ENCODE data around the gene MPC1. TPM values are rescaled to one million over a fixed set of nuclear protein-coding genes. Genes with fewer than 3 reads are reported as not detected.

Gene MPC1
- polyA plus RNA-seq, 1 donor from 2014 or later: 112 TPM

- H3K9ac ChIP-seq (ENCODE audit: low read length): no peak overlapping the region
- no peaks in the 10 kb centered on the region for H3K79me2 ChIP-seq (replicated peaks; ENCODE audit: insufficient read depth, low read length)
- H3F3A ChIP-seq (ENCODE audit: insufficient read depth, low read length, poor library complexity, severe bottlenecking): no peaks in the 10 kb centered on the region
- TF ChIP-seq TAF1 (IDR thresholded peaks at IDR 0.05; ENCODE audit: low read depth) (no peak), EZH2 (IDR thresholded peaks at IDR 0.05; ENCODE audit: borderline replicate concordance, insufficient read depth, low read length, poor library complexity, severe bottlenecking) (no peak), REST (IDR thresholded peaks at IDR 0.05; ENCODE audit: borderline replicate concordance) (no peak), SMC3 (conservative IDR thresholded peaks at IDR 0.05; ENCODE audit: poor library complexity) (no peak), EP300 (conservative IDR thresholded peaks at IDR 0.05; ENCODE audit: poor library complexity, severe bottlenecking) (no peak), CTCF (IDR thresholded peaks at IDR 0.05; ENCODE audit: poor library complexity, severe bottlenecking) (no peak), RAD21 (conservative IDR thresholded peaks at IDR 0.05) (no peak), POLR2AphosphoS5 (IDR thresholded peaks at IDR 0.05) (no peak), MXI1 (conservative IDR thresholded peaks at IDR 0.05; ENCODE audit: poor library complexity, severe bottlenecking) (no peak)
- H3K4me3 ChIP-seq (ENCODE audit: low read length): no peak overlapping the region
- no peak overlapping the region for H3K4me2 ChIP-seq (ENCODE audit: low read length)
- H3K27me3 ChIP-seq (ENCODE audit: insufficient read depth, low read depth, low read length): no peaks in the 10 kb centered on the region
- peaks cover 4% of the 10 kb centered on the region for H3K9me3 ChIP-seq (ENCODE audit: low read length)
- H3K36me3 ChIP-seq (ENCODE audit: insufficient read depth, low read length): no peaks in the 10 kb centered on the region
- no peak overlapping the region for H3K27ac ChIP-seq (ENCODE audit: low read length)
- no peak overlapping the region for H2AFZ ChIP-seq (ENCODE audit: low read depth, low read length)
- H3K9me2 ChIP-seq (ENCODE audit: insufficient read depth, low read length): no peaks in the 10 kb centered on the region
- no peaks in the 10 kb centered on the region for H4K20me1 ChIP-seq (ENCODE audit: insufficient read depth)
Measured at GRCh38 chr6:166354965-166355364, 27.8 kb downstream of the MPC1 start.

- TF ChIP-seq CTCF (IDR thresholded peaks at IDR 0.05; ENCODE audit: poor library complexity, severe bottlenecking): no peak
- no peak for TF ChIP-seq SMC3 (conservative IDR thresholded peaks at IDR 0.05; ENCODE audit: poor library complexity)
- no peak for TF ChIP-seq POLR2AphosphoS5 (IDR thresholded peaks at IDR 0.05)
- TF ChIP-seq REST (IDR thresholded peaks at IDR 0.05; ENCODE audit: borderline replicate concordance): no peak
- no peak overlapping the region for H3K4me3 ChIP-seq (ENCODE audit: low read length)
- H3K9ac ChIP-seq (ENCODE audit: low read length): no peak overlapping the region
- H3K79me2 ChIP-seq (replicated peaks; ENCODE audit: insufficient read depth, low read length): no peaks in the 10 kb centered on the region
- no peak overlapping the region for H3K27ac ChIP-seq (ENCODE audit: low read length)
- no peaks in the 10 kb centered on the region for H3K9me2 ChIP-seq (ENCODE audit: insufficient read depth, low read length)
- no peaks in the 10 kb centered on the region for H3K36me3 ChIP-seq (ENCODE audit: insufficient read depth, low read length)
- no peaks in the 10 kb centered on the region for H3F3A ChIP-seq (ENCODE audit: insufficient read depth, low read length, poor library complexity, severe bottlenecking)
- no peaks in the 10 kb centered on the region for H4K20me1 ChIP-seq (ENCODE audit: insufficient read depth)
- H2AFZ ChIP-seq (ENCODE audit: low read depth, low read length): no peak overlapping the region
- H3K9me3 ChIP-seq (ENCODE audit: low read length): peaks cover 4% of the 10 kb centered on the region
- no peak overlapping the region for H3K4me2 ChIP-seq (ENCODE audit: low read length)
- no peaks in the 10 kb centered on the region for H3K27me3 ChIP-seq (ENCODE audit: insufficient read depth, low read depth, low read length)
Measured at GRCh38 chr6:166354143-166354542, 28.6 kb downstream of the MPC1 start.
